Astrocyte (in vitro differentiated cells and primary cell): ENCODE results near the gene KRT13. TPM values are rescaled to one million over a fixed set of nuclear protein-coding genes. Genes with fewer than 3 reads are reported as not detected.

Experiments used
- DNase-seq: peaks from one replicate; pipeline ENCODE4 v3.0.0-alpha.2; 2010; ENCODE audit warnings: low read depth
- FAIRE-seq: peaks from 2 replicates; lab custom pipeline; 2011; peaks lifted over from hg19 to GRCh38; lab: Jason Lieb, UNC
- H2AFZ ChIP-seq: 2 replicates; pipeline ENCODE4 v1.6.0; 2012; ENCODE audit warnings: low read depth, low read length, inconsistent platforms
- H3K27ac ChIP-seq: 2 replicates; pipeline ENCODE4 v1.5.1; 2011; ENCODE audit warnings: low read depth, low read length, inconsistent platforms
- H3K27me3 ChIP-seq: 2 replicates; pipeline ENCODE4 v1.6.0; 2011; ENCODE audit warnings: low read length, inconsistent platforms; ENCODE audit not compliant: insufficient read depth
- H3K36me3 ChIP-seq: 2 replicates; pipeline ENCODE4 v1.5.1; 2011; ENCODE audit warnings: low read length, inconsistent platforms; ENCODE audit not compliant: insufficient read depth
- H3K4me1 ChIP-seq: 2 replicates; pipeline ENCODE4 v1.5.1; 2011; ENCODE audit warnings: low read length, inconsistent platforms; ENCODE audit not compliant: insufficient read depth
- H3K4me2 ChIP-seq: 2 replicates; pipeline ENCODE4 v1.6.0; 2012; ENCODE audit warnings: low read length, inconsistent platforms
- H3K4me3 ChIP-seq: 2 replicates; pipeline ENCODE4 v1.5.1; 2011; ENCODE audit warnings: low read depth, mild to moderate bottlenecking, low read length, inconsistent platforms; ENCODE audit not compliant: insufficient read depth
- H3K79me2 ChIP-seq: 2 replicates; pipeline ENCODE4 v1.6.0; 2012; ENCODE audit warnings: mild to moderate bottlenecking, low read length, inconsistent platforms; ENCODE audit not compliant: insufficient read depth
- H3K9ac ChIP-seq: 2 replicates; pipeline ENCODE4 v1.6.0; 2012; ENCODE audit warnings: mild to moderate bottlenecking, low read length, inconsistent platforms
- H3K9me3 ChIP-seq: 2 replicates; pipeline ENCODE4 v1.5.1; 2012; ENCODE audit warnings: low read depth, mild to moderate bottlenecking, low read length, inconsistent platforms; ENCODE audit not compliant: insufficient read depth
- H4K20me1 ChIP-seq: 2 replicates; pipeline ENCODE4 v1.6.0; 2012; ENCODE audit warnings: low read length, inconsistent platforms; ENCODE audit not compliant: insufficient read depth
- H3K27ac Mint-ChIP-seq: one replicate; pipeline ENCODE4 v1.8.0; 2021; ENCODE audit warnings: mild to moderate bottlenecking, mixed read lengths; ENCODE audit not compliant: unreplicated experiment
- H3K27me3 Mint-ChIP-seq: one replicate; pipeline ENCODE4 v1.8.0; 2021; ENCODE audit warnings: low read depth, mixed read lengths; ENCODE audit not compliant: unreplicated experiment
- H3K36me3 Mint-ChIP-seq: one replicate; pipeline ENCODE4 v1.8.0; 2021; ENCODE audit warnings: low read depth, mixed read lengths; ENCODE audit not compliant: unreplicated experiment
- H3K4me1 Mint-ChIP-seq: one replicate; pipeline ENCODE4 v1.8.0; 2021; ENCODE audit warnings: low read depth, mixed read lengths; ENCODE audit not compliant: unreplicated experiment
- H3K4me3 Mint-ChIP-seq: one replicate; pipeline ENCODE4 v1.8.0; 2021; ENCODE audit warnings: mild to moderate bottlenecking, moderate library complexity, mixed read lengths; ENCODE audit not compliant: unreplicated experiment
- H3K9me3 Mint-ChIP-seq: one replicate; pipeline ENCODE4 v1.8.0; 2021; ENCODE audit warnings: mild to moderate bottlenecking, mixed read lengths; ENCODE audit not compliant: unreplicated experiment
- CTCF ChIP-seq: IDR thresholded peaks from 2 replicates; pipeline ENCODE4 v1.5.1; 2011; ENCODE audit warnings: low read depth, mild to moderate bottlenecking, inconsistent platforms, low read length, moderate library complexity; ENCODE audit not compliant: insufficient read depth
- EZH2 ChIP-seq: IDR thresholded peaks from 2 replicates; pipeline ENCODE4 v1.6.1; 2012; ENCODE audit warnings: mild to moderate bottlenecking, low read length, inconsistent platforms; ENCODE audit not compliant: insufficient read depth
- total RNA-seq: library from RNA; stranded (reverse); gene quantifications from 2 replicates; pipeline ENCODE4 v1.2.1, GENCODE V29; 2021

The KRT13 gene
- total RNA-seq, 1 donor from 2014 or later = not detected

DNA sequence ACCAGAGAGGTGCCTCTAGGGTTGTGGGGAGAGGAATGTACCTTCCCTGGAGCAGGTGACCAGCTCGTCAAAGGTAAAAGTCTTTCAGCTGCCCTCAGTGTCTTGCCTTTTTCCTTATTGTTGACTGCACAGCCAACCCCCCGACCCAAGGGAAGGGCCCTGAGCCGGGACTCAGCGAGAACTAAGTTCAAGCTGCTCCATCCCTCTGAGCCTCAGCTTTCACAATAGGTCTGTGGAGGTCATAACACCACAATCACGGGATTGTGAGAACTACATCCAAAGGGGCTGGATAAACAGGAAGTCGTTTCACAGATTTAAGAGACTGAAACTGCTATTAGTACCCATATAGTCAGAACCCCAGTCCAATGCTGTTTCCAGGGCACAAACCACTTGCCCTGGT lies 13.1 kb downstream of the KRT13 start:
- TF ChIP-seq CTCF (no peak), EZH2 (no peak)
- H3K4me1 ChIP-seq = peaks cover 19% of the 10 kb centered on the region
- no peak overlapping the region for H3K4me3 ChIP-seq
- no peaks in the 10 kb centered on the region for H4K20me1 ChIP-seq
- no peak for FAIRE-seq
- H3K79me2 ChIP-seq = no peaks in the 10 kb centered on the region
- no peak overlapping the region for H3K27ac Mint-ChIP-seq
- H3K4me2 ChIP-seq = no peak overlapping the region
- no peaks in the 10 kb centered on the region for H3K9me3 ChIP-seq
- no peaks in the 10 kb centered on the region for H3K36me3 Mint-ChIP-seq
- H3K27me3 Mint-ChIP-seq = peaks cover 37% of the 10 kb centered on the region
- H3K27me3 ChIP-seq = no peaks in the 10 kb centered on the region
- H3K9me3 Mint-ChIP-seq = no peaks in the 10 kb centered on the region
- H2AFZ ChIP-seq = no peak overlapping the region
- no peak overlapping the region for H3K9ac ChIP-seq
- no peak overlapping the region for H3K4me3 Mint-ChIP-seq
- no peak for DNase-seq
- peaks cover 14% of the 10 kb centered on the region for H3K4me1 Mint-ChIP-seq
- no peak overlapping the region for H3K27ac ChIP-seq
- no peaks in the 10 kb centered on the region for H3K36me3 ChIP-seq

DNA sequence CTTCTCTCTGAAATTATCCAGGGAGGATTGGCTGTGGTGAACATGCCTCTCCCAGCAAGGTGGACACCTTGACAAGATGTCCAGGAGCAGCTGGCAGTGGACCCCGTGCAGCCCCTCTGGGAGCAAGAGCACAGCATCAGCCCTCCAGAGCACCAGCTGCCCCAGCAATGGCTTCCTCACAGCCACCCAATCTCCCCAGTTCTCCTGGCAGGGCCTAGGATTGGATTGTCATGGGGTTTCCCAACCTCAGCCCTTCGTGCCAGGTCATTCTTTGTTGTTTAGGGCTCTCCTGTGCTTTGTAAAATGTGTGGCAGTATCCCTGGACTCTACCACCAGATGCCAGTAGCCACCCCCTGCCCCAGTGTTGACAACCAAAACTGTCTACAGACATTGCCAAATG lies 13.9 kb downstream of the KRT13 start:
- no peaks in the 10 kb centered on the region for H4K20me1 ChIP-seq
- no peak for DNase-seq
- Mint-ChIP-seq H3K4me3 (no peak overlapping the region), H3K9me3 (no peaks in the 10 kb centered on the region), H3K27me3 (peaks cover 40% of the 10 kb centered on the region), H3K27ac (no peak overlapping the region), H3K4me1 (peaks cover 14% of the 10 kb centered on the region), H3K36me3 (no peaks in the 10 kb centered on the region)
- TF ChIP-seq EZH2 (no peak), CTCF (no peak)
- H2AFZ ChIP-seq = no peak overlapping the region
- H3K27ac ChIP-seq = no peak overlapping the region
- no peaks in the 10 kb centered on the region for H3K9me3 ChIP-seq
- H3K4me1 ChIP-seq = peaks cover 14% of the 10 kb centered on the region
- H3K4me2 ChIP-seq = no peak overlapping the region
- no peaks in the 10 kb centered on the region for H3K36me3 ChIP-seq
- no peak for FAIRE-seq
- no peak overlapping the region for H3K4me3 ChIP-seq
- no peaks in the 10 kb centered on the region for H3K79me2 ChIP-seq
- no peak overlapping the region for H3K9ac ChIP-seq
- no peaks in the 10 kb centered on the region for H3K27me3 ChIP-seq

DNA sequence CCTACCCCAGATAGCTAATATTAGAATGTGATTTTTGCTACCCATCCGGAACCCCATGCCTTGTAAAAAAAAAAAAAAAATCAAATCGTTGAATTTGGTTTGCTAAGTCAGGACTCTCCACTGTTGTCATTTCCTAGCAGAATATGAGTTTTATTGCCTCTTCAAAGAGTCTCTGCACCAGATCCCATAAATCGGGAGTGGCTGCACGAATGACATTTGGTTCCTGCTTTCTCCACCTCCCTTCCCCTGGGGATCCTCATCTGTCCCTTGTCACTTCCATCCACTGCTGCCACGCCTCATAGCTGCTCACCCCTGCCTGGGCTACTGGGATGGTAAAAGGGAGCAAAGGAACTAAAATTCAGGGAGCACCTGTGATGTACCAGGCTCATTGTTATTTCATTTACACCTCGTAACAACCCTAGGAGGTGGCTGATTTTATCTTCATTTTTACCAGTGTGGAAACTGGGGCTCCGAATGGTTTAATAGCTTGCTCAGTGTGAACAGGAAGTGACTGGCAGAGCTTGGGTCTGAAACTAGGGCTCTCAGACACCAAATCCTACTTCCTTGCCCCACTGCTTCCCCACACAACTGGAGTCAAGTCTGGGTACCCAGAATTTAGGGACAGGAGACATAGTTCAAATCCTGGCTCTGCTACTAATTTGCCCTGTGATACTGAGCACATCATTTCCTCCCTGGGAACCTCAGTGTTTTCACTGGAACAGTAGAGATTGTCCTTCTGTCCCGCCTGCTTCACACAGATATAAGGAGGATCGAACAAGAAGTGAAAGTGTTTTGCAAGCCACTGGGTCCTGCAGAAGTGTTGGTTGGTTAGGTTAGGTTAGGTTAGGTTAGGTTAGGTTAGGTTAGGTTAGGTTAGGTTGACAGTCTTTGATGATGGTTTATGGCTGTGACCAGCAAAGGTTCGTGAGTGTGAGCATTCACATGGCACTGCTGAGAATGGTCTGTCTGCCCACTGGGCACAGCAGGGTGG lies 15.1 kb downstream of the KRT13 start:
- FAIRE-seq (no peak), DNase-seq (no peak)
- H4K20me1 ChIP-seq = no peaks in the 10 kb centered on the region
- peaks cover 3% of the 10 kb centered on the region for H3K27me3 ChIP-seq
- Mint-ChIP-seq H3K9me3 (no peaks in the 10 kb centered on the region), H3K27ac (no peak overlapping the region), H3K4me3 (no peak overlapping the region), H3K36me3 (peaks cover 2% of the 10 kb centered on the region), H3K4me1 (peaks cover 14% of the 10 kb centered on the region), H3K27me3 (peaks cover 51% of the 10 kb centered on the region)
- no peak for TF ChIP-seq CTCF
- TF ChIP-seq EZH2 = no peak
- H3K9me3 ChIP-seq = no peaks in the 10 kb centered on the region
- H3K27ac ChIP-seq = no peak overlapping the region
- no peak overlapping the region for H3K9ac ChIP-seq
- no peak overlapping the region for H2AFZ ChIP-seq
- no peak overlapping the region for H3K4me2 ChIP-seq
- no peaks in the 10 kb centered on the region for H3K36me3 ChIP-seq
- no peaks in the 10 kb centered on the region for H3K79me2 ChIP-seq
- H3K4me1 ChIP-seq = peaks cover 14% of the 10 kb centered on the region
- no peak overlapping the region for H3K4me3 ChIP-seq
